ENCODE data around the gene TMEM240.
"Not testable (repeated sequence)": the region's sequence is repeated elsewhere in the genome, so short reads cannot be mapped to it uniquely, and the experiment has no call there.

DNA sequence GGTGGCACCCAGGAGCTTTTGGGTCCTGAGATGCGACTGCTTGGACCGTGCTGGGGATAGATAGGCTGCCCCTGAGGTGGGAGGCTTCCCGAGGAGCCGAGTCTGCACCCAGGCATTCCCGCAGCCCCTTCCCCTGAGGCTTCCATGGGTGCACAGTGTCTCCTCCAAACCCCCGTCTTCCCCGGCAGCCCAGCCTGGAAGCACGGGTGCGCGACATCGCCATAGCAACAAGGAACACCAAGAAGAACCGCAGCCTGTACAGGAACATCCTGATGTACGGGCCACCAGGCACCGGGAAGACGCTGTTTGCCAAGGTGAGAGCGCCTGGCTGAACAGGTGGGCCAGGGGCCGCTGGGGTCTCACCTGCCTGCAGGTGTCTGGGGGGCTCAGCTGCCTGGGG is 16.8 kb downstream of the TMEM240 start:
- TF ChIP-seq, protein P1, sequence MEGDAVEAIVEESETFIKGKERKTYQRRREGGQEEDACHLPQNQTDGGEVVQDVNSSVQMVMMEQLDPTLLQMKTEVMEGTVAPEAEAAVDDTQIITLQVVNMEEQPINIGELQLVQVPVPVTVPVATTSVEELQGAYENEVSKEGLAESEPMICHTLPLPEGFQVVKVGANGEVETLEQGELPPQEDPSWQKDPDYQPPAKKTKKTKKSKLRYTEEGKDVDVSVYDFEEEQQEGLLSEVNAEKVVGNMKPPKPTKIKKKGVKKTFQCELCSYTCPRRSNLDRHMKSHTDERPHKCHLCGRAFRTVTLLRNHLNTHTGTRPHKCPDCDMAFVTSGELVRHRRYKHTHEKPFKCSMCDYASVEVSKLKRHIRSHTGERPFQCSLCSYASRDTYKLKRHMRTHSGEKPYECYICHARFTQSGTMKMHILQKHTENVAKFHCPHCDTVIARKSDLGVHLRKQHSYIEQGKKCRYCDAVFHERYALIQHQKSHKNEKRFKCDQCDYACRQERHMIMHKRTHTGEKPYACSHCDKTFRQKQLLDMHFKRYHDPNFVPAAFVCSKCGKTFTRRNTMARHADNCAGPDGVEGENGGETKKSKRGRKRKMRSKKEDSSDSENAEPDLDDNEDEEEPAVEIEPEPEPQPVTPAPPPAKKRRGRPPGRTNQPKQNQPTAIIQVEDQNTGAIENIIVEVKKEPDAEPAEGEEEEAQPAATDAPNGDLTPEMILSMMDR (IDR thresholded peaks at IDR 0.05), result not testable (repeated sequence)
- TF ChIP-seq POLR2A, POLR2AphosphoS5 (IDR thresholded peaks at IDR 0.05): not testable (repeated sequence)
